Smooth muscle cell of trachea (primary cell): ENCODE measurements around the gene TIGD6. TPM values are rescaled to one million over a fixed set of nuclear protein-coding genes. Genes with fewer than 3 reads are reported as not detected.

ENCODE experiments used
- total RNA-seq: library from RNA; depleted of rRNA; stranded (reverse); fragments of >200 nt; gene quantifications from 2 replicates; pipeline ENCODE4 v1.2.1, GENCODE V29; 2014

TIGD6 gene
- total RNA-seq = 8.7 and 12.9 TPM in 2 replicates

DNA sequence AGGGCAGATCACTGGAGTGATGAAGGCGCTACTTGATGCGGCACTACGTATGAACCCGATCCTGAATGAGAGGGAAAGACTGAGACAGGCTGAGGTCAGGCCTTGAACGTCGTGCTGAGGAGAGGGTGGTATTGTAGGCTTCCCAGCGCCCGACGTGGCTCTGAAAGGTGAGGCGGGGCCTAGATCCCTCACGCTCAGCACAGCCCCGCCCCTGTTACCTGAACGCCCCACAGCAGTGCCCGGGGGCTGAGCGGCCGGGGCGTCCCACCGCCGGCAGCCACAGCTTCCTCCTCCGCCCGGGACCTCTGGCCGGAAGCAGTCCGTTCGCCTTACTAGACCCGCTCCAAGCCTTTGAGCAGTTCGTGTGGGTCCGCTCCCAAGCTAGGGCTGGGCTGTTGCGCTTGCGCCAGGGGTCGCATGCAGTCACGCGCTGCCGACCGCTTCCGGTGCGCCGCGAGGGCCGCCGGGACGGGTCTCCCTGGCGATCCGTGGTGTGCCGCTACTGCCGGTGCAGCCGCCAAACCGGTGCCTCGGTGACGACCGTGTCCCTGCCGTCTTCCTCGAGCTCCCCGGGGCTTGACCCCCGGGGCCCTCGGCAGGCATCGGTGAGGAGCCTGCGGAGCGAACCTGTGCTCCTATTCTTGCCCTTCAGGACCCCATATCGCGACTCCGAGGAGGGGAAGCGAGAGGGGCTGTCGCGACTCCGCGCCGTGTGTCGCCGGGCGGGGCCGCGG, at the start of gene TIGD6, which contains the start of gene HMGXB3:
TIGD6 (minus strand) TSS at position 399 of the 734 bp plus-strand sequence. CDS start 4,306 bp downstream, outside the sequence.
HMGXB3 (plus strand) TSS at position 484 of the 734 bp plus-strand sequence. CDS start 4,114 bp downstream, outside the sequence.

DNA sequence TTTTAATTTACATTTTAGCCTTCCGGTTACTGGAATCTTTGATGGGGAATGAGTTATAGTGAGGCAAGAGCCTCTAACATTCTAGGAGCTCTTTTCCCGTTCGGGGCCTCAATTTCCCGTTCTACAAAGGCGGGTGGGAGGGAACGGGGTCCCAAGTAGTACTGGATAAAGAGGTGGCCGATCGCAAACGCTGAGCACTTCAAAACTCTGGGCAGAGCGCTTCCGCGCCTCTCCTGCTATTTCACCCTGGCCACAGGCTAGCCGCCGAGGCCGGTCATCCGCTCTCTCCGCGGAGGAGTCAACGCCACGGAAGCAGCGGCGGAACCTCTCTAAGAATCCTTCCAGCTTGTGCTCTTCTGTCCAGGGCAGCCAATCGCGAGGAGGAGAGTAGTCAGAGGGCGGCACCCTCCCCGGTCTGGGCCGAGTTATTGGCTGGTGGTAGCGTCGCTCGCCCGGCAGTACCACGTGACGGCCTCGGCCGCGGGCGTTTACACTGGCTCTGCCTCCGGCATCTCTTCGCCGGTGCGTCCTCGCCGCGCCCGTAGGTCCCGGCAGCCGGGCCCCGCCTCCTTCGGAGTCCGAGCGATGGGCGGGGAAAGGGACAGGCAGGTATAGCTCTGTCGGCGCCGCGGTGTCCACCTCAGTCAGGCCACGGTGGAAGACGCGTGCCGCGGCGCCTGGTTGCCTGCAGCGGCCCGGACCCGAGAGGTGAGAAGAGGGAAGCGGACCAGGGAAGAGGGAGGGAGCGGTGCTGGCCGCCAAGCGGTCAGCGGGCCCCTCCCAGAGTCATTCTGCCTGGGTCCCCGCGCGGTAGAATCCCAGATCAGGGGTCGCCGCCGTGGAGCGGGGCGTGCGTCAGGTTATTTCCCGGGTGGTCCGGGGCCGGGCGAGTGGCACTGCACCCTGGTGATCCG, 39.9 kb downstream of the TIGD6 start, which contains the start of gene SLC26A2:
SLC26A2 (plus strand) TSS at position 487 of the 914 bp plus-strand sequence. CDS start 16,895 bp downstream, outside the sequence.

DNA sequence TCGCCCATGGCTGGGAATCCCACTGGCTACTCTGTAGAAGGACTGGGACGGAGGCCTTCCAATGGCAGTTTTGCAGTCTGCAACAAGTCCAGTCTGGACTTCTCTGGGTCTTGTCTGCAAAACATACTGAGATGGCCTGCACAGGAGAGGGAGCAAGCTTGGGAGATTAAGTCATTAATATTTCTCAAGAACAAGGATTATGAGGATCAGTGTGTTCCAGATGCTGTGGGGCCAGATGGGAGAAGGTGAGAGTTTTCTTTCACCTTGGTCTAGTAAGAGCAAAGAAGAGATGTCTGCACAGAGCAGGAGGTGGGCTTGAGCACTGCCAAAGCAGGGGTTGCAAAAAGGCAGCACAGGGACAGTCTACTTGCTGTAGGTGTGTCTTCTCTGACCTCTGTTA, 55.8 kb downstream of the TIGD6 start, which contains the start of gene PDE6A:
PDE6A (minus strand) TSS at position 128 of the 400 bp plus-strand sequence; CDS start at position 8, 120 bp downstream.

Other genes starting within 250 kb of the TIGD6 start
- gene PDE6A, start 55.9 kb downstream of the TIGD6 start, total RNA-seq = not detected in 2 replicates
- gene SLC26A2, start 39.9 kb downstream of the TIGD6 start, total RNA-seq = 12.4 and 12.6 TPM in 2 replicates
- gene HMGXB3, start 85 bp upstream of the TIGD6 start, total RNA-seq = 42.2 and 42.9 TPM in 2 replicates
- under 0.01 and 0.17 TPM in 2 replicates for gene CSF1R, start 85.9 kb upstream of the TIGD6 start, total RNA-seq
- 126 and 239 TPM in 2 replicates for gene PDGFRB, start 155.2 kb upstream of the TIGD6 start, total RNA-seq
- gene CDX1, start 166.1 kb upstream of the TIGD6 start, total RNA-seq = 0.15 and 0.17 TPM in 2 replicates
- not detected in 2 replicates for gene SLC6A7, start 189.4 kb upstream of the TIGD6 start, total RNA-seq